GM15510 (cell line): ENCODE results near the gene ATP5MG.
A peak's percentile ranks its signal among the peaks of the same experiment; 100 is the strongest.

Experiments used
- POLR2A ChIP-seq: IDR thresholded peaks from 3 replicates; pipeline ENCODE4 v1.6.1; 2011; ENCODE audit warnings: borderline replicate concordance; ENCODE audit not compliant: insufficient read length; ENCODE audit errors: extremely low read depth

The ATP5MG gene

DNA sequence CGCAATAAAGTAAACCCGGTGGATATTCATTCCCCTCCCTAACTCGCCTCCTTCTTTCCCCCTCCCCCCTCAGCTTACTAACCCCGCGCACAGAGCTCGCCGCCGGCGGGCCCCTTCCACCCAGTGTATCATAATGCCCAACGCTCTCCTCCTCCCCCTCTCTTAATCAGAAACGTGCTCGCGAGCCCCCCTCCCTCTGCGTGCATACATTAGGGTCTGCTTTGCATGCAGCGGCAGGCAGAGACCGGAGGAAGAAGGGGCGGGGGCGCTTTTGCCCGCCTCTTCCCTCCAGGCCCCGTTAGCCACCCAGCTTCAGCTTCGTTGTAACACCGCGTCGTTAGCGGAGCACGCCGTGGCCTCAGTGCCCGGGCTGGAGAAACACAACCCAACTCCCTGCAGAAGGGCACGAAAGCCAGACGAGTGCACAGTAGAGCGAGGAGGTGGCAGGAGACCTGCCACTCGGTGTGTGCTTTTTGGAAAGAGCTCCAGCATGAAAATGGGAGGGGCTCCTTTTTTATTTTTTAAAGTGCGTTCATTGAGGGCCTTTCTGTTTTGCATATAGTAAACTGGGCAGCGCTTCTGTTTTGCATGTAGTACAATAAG, 34.0 kb downstream of the ATP5MG start:
- peak; percentile 71 for TF ChIP-seq POLR2A

DNA sequence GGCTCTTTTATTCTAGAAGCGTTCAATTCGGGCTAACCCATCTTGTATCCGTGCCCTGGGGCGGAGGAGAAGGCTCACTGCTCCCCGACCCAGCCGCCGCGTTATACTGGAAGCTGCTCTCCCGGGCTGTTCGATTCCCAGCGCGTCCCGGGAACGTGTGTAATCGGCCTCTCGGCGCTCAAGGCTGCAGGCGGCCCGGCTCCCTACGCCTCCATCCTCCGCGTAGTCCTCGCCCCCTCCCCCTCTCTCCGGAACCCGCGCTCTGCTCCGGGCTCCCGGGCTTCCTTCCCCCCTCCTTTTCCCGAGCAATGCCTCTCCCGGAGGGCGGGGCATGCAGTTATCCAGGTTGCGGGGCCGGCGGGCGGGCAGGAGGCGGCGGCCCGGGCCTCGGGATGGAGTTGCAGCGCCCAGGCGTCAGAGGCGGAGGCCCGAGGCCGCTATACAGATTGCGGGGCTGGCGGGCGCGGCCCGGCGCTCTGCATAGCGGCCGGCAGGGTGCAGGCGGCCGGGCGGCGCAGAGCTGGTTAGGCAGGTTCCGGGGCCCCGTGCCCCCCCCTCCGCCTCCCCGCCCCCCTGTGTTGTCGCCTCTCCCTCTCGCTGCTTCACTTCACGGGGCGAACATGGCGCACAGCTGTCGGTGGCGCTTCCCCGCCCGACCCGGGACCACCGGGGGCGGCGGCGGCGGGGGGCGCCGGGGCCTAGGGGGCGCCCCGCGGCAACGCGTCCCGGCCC, 34.7 kb downstream of the ATP5MG start, which contains the start of gene KMT2A:
KMT2A (plus strand) TSS at position 600 of the 732 bp plus-strand sequence; CDS start at position 621, 21 bp downstream.
- peak; percentile 64 for TF ChIP-seq POLR2A

DNA sequence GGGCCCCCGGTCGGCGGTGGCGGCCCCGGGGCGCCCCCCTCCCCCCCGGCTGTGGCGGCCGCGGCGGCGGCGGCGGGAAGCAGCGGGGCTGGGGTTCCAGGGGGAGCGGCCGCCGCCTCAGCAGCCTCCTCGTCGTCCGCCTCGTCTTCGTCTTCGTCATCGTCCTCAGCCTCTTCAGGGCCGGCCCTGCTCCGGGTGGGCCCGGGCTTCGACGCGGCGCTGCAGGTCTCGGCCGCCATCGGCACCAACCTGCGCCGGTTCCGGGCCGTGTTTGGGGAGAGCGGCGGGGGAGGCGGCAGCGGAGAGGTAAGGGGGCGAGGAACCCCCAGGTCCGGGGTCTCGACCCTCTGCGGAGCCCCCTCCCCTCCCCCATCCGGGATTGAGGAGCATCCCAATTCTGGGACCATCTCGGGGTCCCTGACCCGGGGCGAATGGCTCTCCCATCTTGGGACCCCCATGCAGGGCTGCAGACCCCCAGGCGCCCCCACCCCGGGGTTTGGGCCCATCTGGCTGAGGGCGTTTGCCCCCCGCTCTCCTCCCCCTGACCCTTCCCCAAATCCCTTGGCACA, 35.3 kb downstream of the ATP5MG start:
- TF ChIP-seq POLR2A = no peak

DNA sequence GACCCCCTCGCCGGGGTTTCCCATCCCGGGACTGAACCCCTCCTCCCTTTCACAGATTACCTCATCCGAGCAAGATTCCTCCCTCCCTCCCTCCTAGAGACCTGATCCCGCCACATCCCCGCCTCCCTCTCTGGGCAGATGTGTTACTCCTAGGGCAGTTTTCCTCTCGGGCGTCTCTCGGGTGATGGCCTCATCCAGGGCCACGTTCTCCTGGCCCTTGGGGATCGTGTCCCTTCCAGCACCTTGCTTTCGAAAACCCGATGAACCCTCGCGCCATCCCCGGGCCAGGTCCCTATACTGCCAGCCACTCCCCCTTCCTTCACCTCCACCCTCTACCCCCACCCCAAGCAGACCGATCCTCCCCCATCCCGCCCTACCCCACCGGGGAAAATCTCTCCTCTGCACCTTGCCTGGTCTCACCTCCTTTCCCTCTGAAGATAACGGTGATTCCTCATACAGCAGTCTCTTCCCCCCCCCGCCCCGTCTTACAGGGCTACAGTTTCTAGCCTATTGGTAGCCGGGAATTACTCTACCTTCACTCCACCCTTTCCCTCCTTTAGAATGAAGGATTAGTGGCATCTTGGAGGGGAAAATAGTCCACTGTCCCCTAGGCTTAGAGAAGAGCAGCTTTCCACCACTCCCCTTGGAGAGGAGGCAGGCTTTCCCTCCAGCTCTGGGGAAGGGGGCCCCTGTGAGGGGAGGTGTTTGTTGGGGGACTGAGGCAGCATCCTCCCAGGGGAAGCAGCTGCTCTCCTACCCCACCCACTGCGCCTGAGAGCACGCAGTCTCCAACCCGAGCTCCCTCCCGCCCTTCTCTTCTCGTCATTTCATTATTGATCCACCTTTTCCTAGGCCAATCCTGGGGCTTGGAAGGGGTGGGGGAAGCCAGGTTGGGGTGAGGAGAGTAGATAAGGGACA, 36.1 kb downstream of the ATP5MG start:
- TF ChIP-seq POLR2A = no peak

DNA sequence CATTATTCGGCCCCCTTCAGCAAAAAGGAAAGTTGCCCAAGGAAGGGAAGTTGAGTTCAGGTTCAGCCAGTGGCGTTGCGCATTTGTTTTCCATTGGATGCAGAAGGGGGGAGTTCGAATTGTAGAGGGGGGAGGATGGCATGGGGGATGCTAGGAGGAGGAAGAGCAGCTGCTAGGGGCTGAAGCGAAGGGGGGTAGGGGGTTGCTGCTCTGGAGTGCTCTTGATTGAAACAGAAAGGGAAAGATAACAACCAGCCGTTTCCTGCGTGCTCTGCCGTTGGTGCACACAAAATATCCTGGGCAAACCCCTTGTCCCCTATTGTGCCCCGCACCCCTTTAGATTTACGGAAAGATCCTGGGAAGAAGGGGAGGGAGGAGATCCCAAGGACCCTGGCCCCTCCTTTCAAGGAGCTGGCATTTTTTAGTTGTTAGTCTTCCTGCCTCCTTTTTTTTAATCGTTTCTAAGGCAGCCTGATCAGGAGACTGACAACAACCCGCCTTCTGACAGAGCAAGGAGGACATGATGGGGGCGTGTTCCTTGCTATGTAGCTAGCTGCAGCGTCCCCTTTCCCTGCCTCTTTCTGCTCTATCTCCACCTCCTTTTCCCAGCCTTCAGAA, 37.0 kb downstream of the ATP5MG start:
- TF ChIP-seq POLR2A = no peak

GRCh38 chr11:118439646-118440045, 38.2 kb downstream of the ATP5MG start:
- TF ChIP-seq POLR2A = no peak

DNA sequence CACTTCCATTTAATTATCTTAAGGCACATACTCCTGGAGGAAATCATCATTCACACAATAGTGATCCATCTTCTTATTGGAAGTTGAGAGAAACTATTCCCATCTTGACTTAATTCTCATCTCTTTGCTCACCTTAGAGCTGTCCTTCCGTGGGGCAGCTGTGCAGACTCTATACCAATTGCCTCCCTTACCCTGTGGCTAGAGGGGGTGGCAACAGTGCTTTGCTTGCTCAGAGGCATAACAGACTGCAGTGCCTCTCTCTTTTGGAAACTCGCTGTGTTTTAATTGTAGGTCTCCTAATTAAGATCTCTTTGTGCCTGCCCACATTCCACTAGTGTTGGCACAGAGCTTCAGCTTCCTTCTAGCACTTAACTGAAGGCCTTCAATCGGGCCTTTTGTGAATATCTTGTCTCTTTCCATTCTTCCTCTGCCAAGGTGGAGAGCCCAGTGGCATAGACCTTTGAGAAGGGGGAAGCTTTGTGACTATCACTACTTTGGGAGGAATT, 40.4 kb downstream of the ATP5MG start:
- TF ChIP-seq POLR2A = no peak

GRCh38 chr11:118442301-118442700, 40.9 kb downstream of the ATP5MG start:
- no peak for TF ChIP-seq POLR2A

GRCh38 chr11:118442908-118443589, 41.6 kb downstream of the ATP5MG start:
- no peak for TF ChIP-seq POLR2A

DNA sequence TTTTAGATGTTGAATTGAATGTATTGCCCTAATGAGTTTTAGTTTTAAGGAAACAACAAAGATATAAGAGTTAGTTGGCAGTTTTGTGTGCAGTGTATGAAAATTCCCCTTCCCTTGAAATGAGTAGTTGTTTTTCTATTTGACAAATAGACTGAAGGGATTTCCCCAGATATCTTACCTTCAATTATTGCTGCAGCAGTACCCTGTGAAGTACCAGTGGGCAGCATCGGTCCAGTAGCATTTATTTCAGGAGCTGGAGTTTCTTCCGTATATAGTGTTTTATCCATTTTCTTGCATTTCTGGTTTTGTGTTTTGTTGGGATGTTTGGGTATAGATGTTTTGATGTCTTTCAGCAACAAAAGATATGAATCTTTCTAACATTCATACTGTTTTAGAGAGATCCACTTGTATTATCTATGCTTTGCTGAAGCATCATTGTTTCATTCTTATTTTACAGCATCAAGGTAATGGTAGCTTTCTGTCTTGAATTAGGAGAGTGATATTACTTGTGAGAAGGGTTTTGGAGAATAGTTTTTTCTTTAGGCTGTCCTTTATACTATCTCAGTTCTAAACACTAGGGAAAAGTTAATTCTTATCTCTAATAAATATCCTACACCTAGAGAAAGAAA, 42.3 kb downstream of the ATP5MG start:
- TF ChIP-seq POLR2A = no peak

- no peak for TF ChIP-seq POLR2A
These were observed 46.0 kb downstream of the ATP5MG start for GRCh38 chr11:118447423-118447822.

DNA sequence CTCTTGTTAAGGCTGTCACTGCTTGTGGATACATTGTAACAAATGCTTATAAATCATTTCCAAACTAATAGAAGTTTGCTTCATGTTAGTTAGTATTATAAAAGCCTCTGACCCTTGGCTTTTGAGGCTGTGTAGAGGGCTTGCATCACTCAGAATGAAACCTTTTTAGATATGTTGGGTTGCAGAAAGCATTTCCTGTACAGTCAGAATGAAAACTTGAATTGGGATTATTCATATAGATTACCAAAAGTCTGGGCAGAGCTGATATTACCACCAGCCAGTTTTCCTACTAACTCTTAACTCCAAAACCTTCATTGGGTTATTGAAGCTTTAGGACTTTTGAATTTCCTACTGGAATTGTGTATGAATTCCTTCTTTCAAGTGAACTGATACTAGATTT, 46.9 kb downstream of the ATP5MG start:
- no peak for TF ChIP-seq POLR2A

DNA sequence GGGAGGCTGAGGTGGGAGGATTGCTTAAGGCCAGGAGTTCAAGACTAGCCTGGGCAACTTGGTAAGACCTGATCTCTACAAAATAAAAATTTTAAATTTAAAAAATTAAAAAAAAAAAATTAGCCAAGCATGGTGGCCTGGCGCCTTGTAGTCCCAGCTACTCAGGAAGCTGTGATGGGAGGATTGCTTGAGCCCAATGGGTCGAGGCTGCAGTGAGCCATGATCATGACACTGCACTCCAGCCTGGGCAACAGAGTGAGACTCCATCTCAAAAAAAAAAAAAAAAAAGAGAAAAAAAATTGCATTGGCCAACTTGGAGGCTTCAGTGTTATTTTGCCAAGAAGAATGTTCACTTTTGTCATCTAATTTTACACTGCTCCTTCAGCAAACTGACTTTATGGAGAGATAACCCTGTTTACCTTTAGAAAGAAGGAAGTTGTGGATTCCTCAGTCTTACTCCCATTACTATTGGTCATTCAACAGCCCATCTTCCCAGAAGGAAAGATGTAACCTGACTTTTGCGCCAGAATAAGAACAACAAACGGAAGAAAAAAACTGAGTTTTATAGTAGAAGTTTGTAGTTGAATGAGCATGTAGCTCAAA, 48.0 kb downstream of the ATP5MG start:
- no peak for TF ChIP-seq POLR2A
